SK-N-SH treated with all-trans-retinoic acid at 6 μM for 48 hours (cell line): ENCODE data around the gene CTSA.

ENCODE experiments used
- ATAC-seq: fragments of 200-7000 bp; cut with Tn5 transposase; 3 replicates; pipeline ENCODE4 v1.9.1; 2020; ENCODE audit warnings: mild to moderate bottlenecking, moderate library complexity
- CREB5 ChIP-seq: fragments of 250-450 bp; sonication (Bioruptor Pico); IDR thresholded peaks from 2 replicates; pipeline ENCODE4 v1.5.1; 2020; ENCODE audit warnings: low read depth, mild to moderate bottlenecking, moderate library complexity
- CSDC2 ChIP-seq: fragments of 250-450 bp; sonication (Bioruptor Pico); IDR thresholded peaks from 2 replicates; pipeline ENCODE4 v1.5.0; 2020; ENCODE audit warnings: mild to moderate bottlenecking, moderate library complexity
- CSRNP3 ChIP-seq: fragments of 250-450 bp; sonication (Bioruptor Pico); IDR thresholded peaks from 2 replicates; pipeline ENCODE4 v1.5.1; 2021; ENCODE audit warnings: mild to moderate bottlenecking, moderate library complexity
- ESRRG ChIP-seq: fragments of 250-450 bp; sonication (Bioruptor Pico); IDR thresholded peaks from 2 replicates; pipeline ENCODE4 v1.6.1; 2021; ENCODE audit warnings: mild to moderate bottlenecking
- GLIS3 ChIP-seq: fragments of 250-450 bp; sonication (Bioruptor Pico); IDR thresholded peaks from 2 replicates; pipeline ENCODE4 v1.5.0; 2020; ENCODE audit warnings: mild to moderate bottlenecking, moderate library complexity
- ISL1 ChIP-seq: fragments of 250-450 bp; sonication (Bioruptor Pico); IDR thresholded peaks from 2 replicates; pipeline ENCODE4 v2.1.2; 2022; ENCODE audit warnings: mild to moderate bottlenecking, moderate library complexity
- OSR1 ChIP-seq: fragments of 250-450 bp; sonication (Bioruptor Pico); IDR thresholded peaks from 2 replicates; pipeline ENCODE4 v1.8.0; 2022; ENCODE audit warnings: moderate library complexity, mild to moderate bottlenecking, inconsistent platforms
- PPARA ChIP-seq: fragments of 250-450 bp; sonication (Bioruptor Pico); IDR thresholded peaks from 2 replicates; pipeline ENCODE4 v1.5.0; 2020; ENCODE audit warnings: mild to moderate bottlenecking, borderline replicate concordance
- RARB ChIP-seq: fragments of 250-450 bp; sonication (Bioruptor Pico); IDR thresholded peaks from 2 replicates; pipeline ENCODE4 v1.8.0; 2021; ENCODE audit warnings: mild to moderate bottlenecking, moderate library complexity
- SNAI2 ChIP-seq: fragments of 250-450 bp; sonication (Bioruptor Pico); IDR thresholded peaks from 2 replicates; pipeline ENCODE4 v1.5.0; 2020; ENCODE audit warnings: mild to moderate bottlenecking, moderate library complexity
- TCF4 ChIP-seq: fragments of 250-450 bp; sonication (Bioruptor Pico); IDR thresholded peaks from 2 replicates; pipeline ENCODE4 v1.8.0; 2021; ENCODE audit warnings: mild to moderate bottlenecking, moderate library complexity, borderline replicate concordance
- TOX ChIP-seq: fragments of 250-450 bp; sonication (Bioruptor Pico); IDR thresholded peaks from 2 replicates; pipeline ENCODE4 v1.8.0; 2021; ENCODE audit warnings: mild to moderate bottlenecking, moderate library complexity, borderline replicate concordance
- TSHZ2 ChIP-seq: fragments of 250-450 bp; sonication (Bioruptor Pico); IDR thresholded peaks from 2 replicates; pipeline ENCODE4 v1.5.0; 2020; ENCODE audit warnings: mild to moderate bottlenecking, moderate library complexity
- ZFP3 ChIP-seq: fragments of 250-450 bp; sonication (Bioruptor Pico); IDR thresholded peaks from 2 replicates; pipeline ENCODE4 v1.5.0; 2020; ENCODE audit warnings: mild to moderate bottlenecking, moderate library complexity
- ZFP30 ChIP-seq: fragments of 450-650 bp; formaldehyde crosslinking; IDR thresholded peaks from 2 replicates; pipeline ENCODE4 v1.5.0; 2022; ENCODE audit warnings: mild to moderate bottlenecking, moderate library complexity
- ZNF565 ChIP-seq: fragments of 450-650 bp; formaldehyde crosslinking; conservative IDR thresholded peaks from 2 replicates; pipeline ENCODE4 v1.5.0; 2020; ENCODE audit warnings: low read depth, mild to moderate bottlenecking, moderate library complexity
- ZNF70 ChIP-seq: fragments of 450-650 bp; formaldehyde crosslinking; IDR thresholded peaks from 2 replicates; pipeline ENCODE4 v1.5.0; 2020; ENCODE audit warnings: mild to moderate bottlenecking, moderate library complexity
- ZNF8 ChIP-seq: fragments of 450-650 bp; formaldehyde crosslinking; IDR thresholded peaks from 2 replicates; pipeline ENCODE4 v1.5.0; 2020; ENCODE audit warnings: mild to moderate bottlenecking, moderate library complexity

The CTSA gene

GRCh38 chr20:45945678-45946148 lies 54.6 kb downstream of the CTSA start:
- TF ChIP-seq TSHZ2 (CRISPR knock-in tag) (no peak), OSR1 (CRISPR knock-in tag) (no peak), CREB5 (no peak), TOX (CRISPR knock-in tag) (no peak), SNAI2 (no peak), CSDC2 (CRISPR knock-in tag) (no peak), CSRNP3 (CRISPR knock-in tag) (no peak), PPARA (no peak), ZNF565 (CRISPR knock-in tag) (no peak), ZNF70 (no peak), TCF4 (no peak), RARB (no peak), ZFP3 (CRISPR knock-in tag) (no peak), ZFP30 (CRISPR knock-in tag) (no peak), ESRRG (CRISPR knock-in tag) (no peak), ZNF8 (CRISPR knock-in tag) (no peak)
- ATAC-seq = no peak

- ATAC-seq = no peak
- TF ChIP-seq TCF4 = no peak
- TF ChIP-seq CREB5 = no peak
- TF ChIP-seq ZNF565 (CRISPR knock-in tag) = no peak
These were observed 55.2 kb downstream of the CTSA start for GRCh38 chr20:45946149-45946970.

GRCh38 chr20:45947110-45947866 lies 56.2 kb downstream of the CTSA start:
- ATAC-seq = no peak
- TF ChIP-seq ZFP30 (CRISPR knock-in tag) = no peak
- TF ChIP-seq OSR1 (CRISPR knock-in tag) = no peak

- peak; percentile 7 for ATAC-seq
- TF ChIP-seq ESRRG (CRISPR knock-in tag) (no peak), CSRNP3 (CRISPR knock-in tag) (no peak), ZNF565 (CRISPR knock-in tag) (no peak), CREB5 (no peak), OSR1 (CRISPR knock-in tag) (no peak), ZFP30 (CRISPR knock-in tag) (no peak), ISL1 (CRISPR knock-in tag) (no peak), TSHZ2 (CRISPR knock-in tag) (no peak), TCF4 (no peak), ZNF8 (CRISPR knock-in tag) (no peak), GLIS3 (CRISPR knock-in tag) (no peak), CSDC2 (CRISPR knock-in tag) (no peak), TOX (CRISPR knock-in tag) (no peak)
These were observed 57.2 kb downstream of the CTSA start for GRCh38 chr20:45948261-45948733.
